ENCODE data around the gene GMFB. TPM values are rescaled to one million over a fixed set of nuclear protein-coding genes. Genes with fewer than 3 reads are reported as not detected.

GMFB gene
- total RNA-seq, 1 experiment from 2014 or later = 110 TPM

DNA sequence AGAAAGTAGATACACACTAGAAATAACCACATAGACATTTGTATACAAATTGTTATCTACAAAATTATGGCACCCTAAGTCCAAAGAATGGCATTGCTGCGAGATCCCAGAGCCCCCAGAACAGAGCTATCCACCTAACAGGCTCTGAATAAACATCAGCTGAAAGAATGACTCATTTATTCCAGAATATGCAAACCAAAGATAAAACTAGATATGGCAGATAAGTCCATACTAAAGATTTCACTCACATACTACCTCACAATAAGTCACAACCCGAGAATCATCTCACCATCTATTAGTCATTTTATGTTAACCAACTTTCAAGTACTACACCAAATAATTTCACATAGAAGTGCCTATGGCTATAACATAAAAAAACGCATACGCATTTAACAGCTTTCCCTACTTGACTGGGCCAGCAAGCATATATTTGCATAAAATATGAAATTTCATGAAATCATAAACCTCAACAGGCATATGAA is 53.2 kb downstream of the GMFB start:
- DNase-seq (ENCODE audit: extremely low read depth, low read depth) = no peak

DNA sequence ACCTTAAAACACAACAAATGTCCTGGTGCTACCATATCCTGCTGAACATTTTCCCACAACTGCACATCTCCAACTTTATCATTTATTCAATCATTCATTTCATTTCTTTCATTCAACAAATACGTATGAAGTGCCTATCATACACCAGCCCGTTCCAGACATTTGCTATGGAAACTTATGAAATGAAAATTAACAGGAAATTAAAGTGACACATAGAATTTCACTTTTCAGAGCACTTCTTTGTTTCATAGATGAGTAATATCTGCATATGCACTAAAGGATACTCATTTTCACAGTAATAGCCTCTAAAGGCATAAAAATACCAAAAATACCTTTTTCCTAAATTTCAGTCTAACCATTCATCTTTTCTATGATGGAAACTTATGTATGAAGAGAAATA is 60.3 kb downstream of the GMFB start:
- no peak for DNase-seq (ENCODE audit: extremely low read depth, low read depth)

DNA sequence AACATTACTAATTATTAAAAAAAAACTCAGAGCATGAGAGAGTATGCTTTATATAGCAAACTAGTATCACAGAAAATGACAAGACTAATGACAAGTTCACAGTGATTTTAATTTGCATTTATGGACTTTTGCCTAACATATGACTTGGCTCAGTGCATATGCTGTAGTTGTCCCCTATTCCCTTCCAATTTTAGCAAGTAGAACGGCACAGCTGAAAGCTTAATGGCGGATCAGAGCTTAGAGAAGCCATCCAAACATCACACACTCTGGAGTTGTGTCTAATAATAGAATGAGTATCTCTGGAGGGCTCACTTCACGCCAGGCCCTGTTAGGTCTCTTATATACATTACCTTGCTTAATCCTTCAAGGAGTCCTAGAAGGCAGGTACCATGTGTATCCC is 60.9 kb downstream of the GMFB start:
- no peak for DNase-seq (ENCODE audit: extremely low read depth, low read depth)

DNA sequence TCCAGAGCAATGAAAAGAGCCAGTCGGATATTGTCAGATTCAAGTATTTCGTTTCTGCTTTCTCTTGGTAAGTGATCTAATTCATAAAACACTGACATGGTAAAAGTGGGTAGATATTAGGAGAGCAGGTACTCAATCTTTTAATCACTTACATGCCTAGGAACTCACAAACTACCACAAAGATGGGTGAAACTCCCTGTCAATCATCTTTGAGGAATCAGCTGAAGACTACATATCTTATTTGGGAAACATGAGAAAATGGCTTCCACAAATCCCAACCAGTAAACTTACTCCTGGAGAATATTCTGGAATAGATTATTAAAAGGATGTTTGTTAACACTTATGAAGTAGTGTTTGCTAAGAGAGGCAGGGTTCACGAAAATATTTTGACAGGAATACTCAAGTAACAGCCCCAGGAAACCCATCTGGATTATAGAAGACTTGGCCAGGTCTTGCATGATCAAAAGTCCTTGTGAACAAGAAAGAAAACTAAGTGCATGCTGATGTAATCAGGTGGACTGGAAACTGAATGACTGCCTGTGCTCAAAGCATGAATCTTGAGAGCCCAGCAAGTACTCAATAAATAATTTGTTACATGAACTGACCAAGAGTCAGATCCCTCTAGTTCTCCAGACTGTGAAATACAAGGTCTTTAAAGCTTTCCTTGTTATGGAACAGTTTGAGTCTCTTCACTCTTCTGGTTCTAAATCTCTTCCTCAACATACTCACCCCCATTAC is 63.1 kb downstream of the GMFB start:
- DNase-seq (ENCODE audit: extremely low read depth, low read depth) = no peak

DNA sequence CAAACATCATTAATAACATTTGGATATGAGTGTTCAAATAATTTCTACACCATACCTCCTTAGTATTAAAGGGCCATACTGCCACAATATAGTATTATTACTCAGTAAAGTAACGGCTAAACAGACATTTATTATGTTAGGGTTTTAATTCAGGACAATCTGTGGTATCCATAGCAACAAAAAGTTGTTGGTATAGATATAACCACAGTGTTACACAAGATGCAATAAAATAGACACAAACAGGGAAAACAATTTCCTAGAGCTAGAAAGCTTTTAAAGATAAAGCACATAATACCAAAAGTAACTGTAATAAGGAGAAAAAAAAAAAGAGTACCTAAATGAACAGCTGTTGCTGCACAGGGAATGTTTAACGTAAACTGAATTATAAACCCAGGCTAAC is 63.7 kb downstream of the GMFB start:
- DNase-seq (ENCODE audit: extremely low read depth, low read depth) = no peak

Other genes with a start within 250 kb of the GMFB start
- gene CDKN3, start 92.0 kb downstream of the GMFB start, total RNA-seq (2014; rRNA removed; shearing (Covaris generic)) = 147 and 177 TPM in 2 replicates
- gene CNIH1, start 47.6 kb downstream of the GMFB start, total RNA-seq (2014; rRNA removed; shearing (Covaris generic)) = 284 and 351 TPM in 2 replicates
- 19.0 and 24.5 TPM in 2 replicates for gene CGRRF1, start 20.9 kb upstream of the GMFB start, total RNA-seq (2014; rRNA removed; shearing (Covaris generic))
- gene SAMD4A, start 78.1 kb upstream of the GMFB start, total RNA-seq (2014; rRNA removed; shearing (Covaris generic)) = 21.4 and 23.4 TPM in 2 replicates

All from NCI-H460 (cell line).